Glomerular visceral epithelial cell (primary cell): ENCODE data around the gene VEGFA.

Source experiments
- DNase-seq: peaks from one replicate; pipeline ENCODE4 v3.0.0-alpha.2; 2016; ENCODE audit errors: extremely low spot score

VEGFA gene

DNA sequence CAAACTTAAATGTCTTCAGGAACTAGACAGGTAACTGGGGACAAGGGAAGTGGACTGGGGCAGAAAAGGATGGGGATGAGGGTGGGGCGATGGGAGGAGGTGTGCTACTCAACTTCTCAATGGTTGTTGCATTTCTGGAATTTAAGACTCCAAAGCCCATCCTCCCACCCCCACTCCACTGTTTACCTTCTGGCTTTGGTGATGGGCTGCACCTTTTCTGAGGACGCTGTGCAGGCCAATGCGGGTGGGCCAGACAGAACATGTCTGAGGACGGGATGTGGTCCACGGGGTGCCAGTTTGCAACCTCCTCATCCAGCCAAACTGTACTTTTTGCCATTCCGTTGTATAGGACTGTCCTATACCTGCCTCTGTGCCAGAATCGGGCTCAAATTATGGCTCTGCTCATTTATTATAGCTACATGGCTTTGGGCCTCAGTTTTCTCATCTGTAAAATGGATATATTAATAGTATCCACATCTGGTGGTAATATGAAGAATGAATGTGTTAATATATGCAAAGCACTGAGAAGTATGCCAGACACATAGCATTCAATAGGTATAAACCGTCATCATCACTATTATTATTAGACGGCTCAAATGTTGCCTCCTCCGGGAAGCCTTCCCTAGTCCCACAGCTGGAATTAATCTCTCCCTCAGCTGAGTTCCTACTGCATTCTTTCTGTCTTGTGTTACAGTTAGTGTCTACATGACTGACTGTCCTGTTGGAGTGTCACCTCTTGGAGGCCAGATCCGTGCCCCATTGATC, 31.0 kb upstream of the VEGFA start:
- no peak for DNase-seq

DNA sequence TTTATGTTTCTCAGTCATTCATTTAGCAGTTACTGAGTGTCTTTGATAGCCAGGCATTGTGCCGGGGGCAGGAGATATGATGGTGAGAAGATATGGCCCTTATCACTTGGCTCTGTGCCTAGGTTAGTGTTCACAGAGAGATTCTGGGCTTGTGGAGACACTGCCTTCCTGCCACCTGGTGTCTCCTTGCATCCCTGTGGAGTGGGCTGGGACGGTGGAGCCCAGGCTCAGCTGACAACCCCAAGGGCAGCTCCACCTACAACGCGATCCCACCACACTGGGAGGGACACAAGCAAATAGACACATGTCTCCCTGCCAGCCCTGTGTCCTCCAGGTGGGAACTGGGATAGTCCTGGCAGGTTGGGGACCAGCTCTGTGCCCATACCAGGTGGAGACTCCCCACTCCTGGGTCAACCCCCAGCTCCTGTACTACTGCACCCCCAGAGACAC, 30.3 kb upstream of the VEGFA start:
- DNase-seq, result no peak

DNA sequence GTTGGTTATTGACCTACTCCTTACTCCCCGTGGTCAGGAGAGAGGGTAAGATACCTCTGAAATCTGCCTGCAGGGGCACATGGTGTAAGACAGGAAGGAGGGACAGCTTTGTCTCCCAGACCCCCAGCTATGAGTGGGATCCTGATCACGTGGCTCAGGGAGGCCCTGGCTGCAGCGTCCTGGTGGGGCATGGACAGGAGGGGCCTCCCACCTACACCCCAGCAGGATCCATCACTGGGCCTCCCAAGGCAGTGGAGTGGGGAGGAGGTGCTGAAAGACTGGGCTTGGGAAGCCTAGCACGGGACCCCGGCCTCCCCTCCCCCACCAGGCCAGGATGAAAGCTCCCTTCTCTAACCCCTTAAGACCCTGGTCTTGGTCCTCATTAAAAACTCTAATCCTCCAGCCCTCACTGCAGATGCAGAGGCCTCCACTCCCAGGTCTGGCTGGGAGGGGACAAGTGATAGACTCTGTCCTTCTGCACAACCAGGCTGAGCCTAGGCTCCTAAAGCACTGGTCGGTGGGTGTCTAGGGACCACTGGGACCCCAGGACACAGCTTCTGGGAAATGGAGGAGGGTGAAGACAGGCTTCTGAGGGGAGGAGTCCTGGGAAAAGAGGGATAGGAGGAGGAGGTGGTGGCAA, 29.6 kb upstream of the VEGFA start:
- no peak for DNase-seq

DNA sequence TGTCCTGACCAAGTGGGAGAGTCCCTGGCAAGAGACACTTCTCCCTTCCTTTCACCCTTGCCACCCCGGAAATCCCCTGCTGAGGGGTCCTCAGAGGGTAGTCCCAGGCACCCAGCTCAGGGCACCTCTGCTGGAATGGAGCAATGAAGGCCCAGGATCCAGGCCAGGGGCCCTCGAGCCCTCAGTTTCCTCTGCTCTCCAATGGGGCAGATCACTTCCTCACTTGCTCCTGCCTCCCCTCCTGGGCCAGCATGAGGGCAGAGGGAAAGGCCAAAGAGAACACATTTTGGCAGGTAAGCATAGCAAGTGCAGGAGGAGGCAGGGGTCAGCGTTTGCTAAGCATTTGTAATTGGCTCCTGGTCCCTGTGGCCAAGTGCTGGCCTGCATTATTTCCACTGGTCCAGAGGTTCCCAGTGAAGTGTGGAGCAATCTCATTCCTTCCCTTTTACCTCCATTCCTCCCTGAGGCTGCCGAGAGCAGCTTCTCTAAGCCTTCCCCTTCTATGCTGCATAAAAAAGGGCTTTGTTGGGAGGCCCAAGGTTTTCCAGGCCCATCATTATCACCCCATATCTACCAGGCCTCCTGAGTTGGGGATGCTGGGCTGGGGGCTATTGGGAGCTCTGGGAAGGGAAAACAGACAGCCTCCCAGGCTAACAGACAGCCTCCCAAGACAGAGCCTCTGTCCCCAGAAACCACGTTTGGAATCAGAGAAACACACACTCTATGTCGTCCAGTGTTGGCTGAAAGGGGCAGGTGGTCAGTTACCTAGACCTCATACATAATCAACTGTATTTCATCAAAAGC, 28.8 kb upstream of the VEGFA start:
- DNase-seq, result no peak

DNA sequence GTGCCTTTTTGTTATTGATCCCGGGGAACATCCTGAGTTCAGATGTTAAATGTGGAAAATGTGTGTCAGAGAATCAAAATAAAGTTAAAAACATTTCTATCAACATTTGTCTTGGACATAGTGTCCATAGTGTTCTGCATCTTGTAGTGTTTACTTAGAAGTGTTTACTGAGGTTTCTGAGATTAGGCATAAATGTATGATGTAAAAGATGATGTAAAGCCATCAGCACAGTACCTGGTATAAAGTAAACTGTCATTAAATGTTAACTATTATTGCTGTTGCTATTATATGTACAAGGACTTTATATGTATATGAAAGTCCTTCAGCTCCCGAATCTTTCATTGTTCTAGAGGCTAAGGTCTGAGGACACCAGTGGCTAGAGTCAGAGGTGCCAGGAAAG, 28.2 kb upstream of the VEGFA start:
- no peak for DNase-seq

DNA sequence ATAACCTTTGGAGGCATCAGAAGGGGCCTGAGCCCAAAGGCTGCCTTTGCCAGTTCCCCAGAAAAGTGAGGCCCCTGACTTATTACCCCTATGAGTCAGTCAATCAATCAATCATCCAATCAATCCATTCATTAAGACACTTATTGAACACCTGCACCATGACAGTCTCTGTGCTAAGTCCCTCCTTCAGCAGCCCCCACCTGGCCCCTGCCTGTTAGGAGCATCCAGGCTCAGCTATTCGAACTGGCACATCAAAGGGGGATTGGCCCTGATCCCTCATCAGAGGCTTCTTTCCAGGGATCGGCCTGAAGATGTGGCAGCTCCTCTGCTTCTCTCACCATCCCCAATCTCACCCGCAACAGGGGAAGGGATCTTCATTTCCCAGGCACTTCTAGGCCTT, 27.7 kb upstream of the VEGFA start:
- DNase-seq, result no peak

DNA sequence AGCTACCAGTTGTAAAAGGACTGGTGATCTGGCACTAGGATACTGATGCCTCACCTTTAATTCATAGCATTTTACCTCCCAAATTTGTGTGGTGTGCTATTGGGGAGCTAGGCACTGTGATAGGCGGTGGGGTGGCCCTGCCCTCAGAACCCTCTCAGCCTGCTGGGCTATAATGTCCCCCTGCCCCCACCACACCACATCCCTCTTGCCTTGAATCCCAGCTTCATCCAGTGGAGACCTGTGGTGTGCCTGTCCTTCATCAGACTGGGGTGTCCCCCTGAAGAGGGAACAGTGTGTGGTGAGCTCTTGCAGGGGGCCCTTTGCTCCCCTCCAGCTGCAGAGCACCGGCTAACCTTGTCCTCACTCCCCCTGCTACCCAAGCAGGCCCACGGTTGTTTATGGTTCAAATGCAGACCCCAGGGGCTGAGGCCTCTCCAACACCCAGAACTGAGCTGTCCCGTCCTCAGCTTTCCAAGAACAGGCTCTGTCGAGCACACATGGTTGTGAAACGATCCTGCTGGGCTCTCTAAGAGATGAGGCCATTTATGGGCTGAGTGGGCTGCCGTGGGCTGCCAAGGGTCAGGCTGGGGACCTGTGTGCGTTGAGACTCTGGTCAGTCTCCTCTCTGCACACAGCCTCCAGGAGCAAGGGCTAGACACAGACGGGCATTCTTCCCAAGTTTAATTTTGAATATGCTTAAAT, 26.9 kb upstream of the VEGFA start:
- no peak for DNase-seq

DNA sequence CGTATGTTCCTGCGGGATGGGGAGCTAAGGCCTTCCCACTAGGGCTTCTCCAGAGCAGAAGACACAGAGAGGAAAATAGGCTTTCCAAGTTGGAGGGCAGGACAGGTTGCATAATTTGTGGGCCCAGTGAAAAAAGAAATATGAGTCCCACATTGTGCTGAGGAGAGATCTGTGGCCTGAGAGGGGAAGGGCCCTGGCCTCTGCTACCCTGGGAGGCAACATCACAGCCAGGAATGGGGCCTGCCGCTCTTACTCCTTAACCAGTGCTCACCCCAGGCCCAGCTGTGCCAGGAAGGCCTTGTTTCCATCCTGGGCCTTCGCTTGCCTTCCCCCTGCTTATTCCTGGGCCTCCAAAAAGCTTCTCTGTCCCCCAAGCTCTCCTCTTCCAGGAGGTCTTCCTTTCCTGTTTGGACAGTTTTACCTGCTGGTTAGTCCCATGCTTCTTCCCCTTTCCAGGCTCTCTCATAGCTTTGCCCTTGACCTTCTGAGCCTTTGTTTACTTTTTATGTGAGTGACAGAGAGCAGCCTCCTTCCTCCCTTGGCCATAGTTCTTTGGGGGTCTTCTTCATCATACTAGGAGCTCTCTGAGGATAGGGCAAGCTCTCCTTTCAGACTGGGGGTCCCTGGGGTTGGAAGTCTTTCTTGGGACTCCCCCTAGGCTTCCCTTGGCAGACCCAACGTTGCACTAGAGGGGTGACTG, 26.2 kb upstream of the VEGFA start:
- DNase-seq, result no peak

DNA sequence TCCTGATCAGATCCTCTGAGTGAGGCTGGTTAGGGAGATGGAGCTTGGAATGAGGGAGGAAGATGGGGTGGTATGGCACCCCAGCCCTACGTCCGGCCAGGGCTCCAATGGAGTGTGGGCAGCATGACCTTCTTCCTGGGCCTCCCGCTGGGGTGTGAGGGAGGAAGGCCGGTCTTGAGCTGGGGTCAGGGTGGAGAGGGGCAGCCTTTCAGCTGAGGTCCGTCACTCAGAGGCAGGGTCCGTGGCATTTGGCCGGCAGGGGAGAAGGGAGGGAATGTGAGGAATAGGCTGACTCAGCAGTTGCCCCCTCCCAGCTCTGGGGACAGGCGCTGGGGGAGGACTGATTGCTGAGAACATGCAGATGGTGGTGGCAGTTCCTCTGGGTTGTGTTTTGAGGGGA, 25.5 kb upstream of the VEGFA start:
- DNase-seq, result no peak

DNA sequence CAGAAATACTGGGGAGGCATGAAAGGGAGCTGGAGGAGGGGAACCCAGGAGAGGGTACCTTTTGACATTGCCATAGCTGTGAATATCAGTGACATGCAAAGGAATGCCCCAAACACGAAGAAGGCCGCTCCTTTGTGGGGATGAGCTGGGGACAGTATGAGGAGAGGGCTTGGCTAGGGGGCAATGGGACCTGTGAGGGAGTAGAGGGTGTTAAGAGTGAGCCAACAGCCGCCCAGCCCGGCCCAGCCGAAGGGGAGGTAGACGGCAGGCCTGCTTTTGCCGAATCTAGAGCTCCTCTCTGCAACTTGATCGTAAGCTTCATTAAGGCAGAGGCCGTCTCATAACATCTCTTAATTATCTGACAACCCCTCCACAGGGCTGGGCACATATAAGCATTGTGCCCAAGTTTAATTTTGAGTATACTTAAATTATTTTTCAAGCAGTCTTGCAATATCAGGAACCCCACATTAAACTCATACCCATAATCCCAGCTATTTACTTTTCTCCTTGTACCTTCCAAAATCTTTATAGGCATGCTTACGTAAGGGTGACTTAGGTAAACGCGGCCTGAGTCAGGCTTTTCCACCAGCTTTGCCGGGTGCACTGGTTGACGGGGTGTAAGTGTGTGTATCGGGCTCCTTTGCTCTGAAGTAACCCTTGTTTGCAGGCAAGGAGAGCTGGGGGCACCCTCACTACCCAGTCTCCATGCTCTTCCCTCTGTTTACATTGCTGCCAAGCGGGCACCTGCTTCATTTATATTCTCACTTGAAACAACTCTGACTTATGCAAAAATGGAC, 24.9 kb upstream of the VEGFA start:
- DNase-seq, result no peak

DNA sequence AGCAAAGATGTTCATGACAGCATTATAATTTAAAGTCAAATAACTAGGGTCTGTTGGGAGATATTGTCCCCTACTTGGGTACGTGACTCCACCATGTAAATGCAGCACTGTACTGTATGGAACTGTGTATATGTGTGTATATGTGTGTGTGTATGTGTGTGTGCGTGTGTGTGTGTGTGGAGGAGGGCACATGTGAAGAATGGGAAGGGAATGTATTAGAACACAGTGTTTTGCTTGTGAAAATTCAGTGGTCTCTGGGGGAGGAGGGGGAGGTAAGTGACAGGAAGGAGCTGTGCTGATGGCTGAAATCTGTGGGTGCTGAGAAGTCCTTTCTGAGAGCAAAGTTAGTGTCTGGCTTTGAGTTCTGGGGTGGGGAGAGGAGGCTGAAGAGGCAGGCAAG, 23.9 kb upstream of the VEGFA start:
- no peak for DNase-seq

DNA sequence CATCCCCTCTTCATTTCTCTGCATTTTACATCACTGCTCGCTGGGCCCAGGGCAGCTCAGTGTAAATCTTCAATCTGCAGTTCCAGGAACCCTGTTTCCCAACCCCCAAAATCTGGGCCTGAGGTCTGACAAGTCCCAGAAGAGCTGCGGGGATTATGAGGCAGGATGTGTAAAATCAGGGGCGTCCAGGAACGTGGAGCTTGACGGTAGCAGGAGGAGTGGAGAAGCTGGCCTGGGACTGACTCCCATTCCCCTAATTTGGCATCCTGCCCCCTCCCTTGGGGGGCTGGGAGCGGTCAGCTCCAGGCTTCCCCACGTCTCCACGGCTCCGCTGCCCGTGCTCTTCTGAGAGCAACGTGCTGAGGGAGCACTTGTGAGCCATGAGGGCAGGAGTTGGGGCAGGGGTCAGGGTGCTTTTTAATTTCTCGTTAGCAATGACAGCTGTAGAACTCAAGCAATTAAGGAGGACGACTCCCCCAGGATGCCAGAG, 23.4 kb upstream of the VEGFA start:
- DNase-seq, result no peak

DNA sequence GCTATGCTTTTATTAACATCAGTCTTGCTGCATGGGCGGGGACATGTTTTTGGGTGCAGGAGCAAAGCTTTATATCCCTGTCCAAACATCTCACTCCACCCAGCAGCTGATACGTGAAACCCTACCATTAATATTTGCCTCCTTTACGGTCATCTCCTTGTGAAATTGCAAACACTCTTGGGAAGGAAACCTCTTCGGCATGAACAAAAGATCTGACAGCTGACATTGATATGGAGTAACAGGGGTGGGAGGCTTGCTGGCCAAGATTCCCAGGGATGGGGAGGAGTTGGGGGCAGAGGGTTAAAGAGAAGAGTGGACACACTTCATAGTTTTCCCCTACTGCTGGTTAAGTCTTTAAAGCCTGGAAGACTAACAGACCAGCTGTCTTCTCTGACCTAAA, 22.2 kb upstream of the VEGFA start:
- DNase-seq, result no peak

DNA sequence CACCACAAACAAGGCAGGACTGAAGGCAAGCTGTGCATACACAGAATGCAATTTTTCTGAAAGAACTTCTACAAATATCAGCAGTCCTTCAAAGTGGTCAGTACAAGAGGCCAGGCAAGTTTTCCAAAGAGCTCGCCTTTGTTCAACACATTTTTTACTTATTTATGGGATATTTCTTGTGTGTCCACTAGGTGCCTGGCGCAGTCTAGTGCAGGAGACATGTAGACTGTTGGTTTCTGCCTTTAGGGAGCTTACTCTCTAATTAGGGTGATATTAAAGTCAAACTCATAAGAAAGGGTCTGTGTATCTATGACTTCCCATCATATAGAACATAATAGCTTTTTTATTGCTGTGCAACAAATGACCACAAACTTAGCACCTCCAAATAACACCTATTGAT, 21.2 kb upstream of the VEGFA start:
- DNase-seq, result no peak

DNA sequence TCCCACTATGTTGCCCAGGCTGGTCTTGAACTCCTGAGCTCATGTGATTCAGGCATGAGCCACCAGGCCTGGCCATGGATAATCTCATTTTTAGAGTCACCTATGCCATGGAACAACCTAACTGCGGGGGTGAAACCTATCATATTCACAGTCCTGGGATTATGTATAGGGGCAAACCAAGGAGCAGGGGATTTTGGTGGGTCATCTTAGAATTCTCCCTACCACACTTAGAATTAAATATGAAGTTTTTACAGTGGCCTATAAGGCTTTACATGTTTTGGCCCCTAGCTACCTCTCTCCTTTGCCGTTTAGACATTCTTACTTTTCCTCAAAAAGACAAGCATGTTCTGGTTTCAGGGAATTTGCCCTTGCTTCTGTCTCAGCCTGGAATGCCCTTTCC, 20.6 kb upstream of the VEGFA start:
- DNase-seq, result no peak

DNA sequence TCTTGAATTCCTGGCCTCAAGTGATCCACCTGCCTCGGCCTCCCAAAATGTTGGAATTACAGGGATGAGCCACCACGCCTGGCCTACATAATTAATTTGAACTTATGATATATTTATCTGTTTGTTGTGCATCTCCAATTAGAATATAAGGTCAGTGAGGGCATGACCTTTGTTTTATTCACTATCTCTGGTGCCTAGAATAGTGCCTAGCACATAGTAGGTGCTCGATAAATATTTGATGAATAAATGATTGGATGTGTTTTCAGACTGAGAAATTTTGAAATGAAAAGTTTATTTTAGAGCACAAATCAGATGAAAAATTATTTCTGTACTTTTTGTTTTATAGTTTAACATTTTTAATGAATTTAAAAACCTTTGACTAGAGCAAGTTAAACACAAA, 19.4 kb upstream of the VEGFA start:
- DNase-seq, result no peak

DNA sequence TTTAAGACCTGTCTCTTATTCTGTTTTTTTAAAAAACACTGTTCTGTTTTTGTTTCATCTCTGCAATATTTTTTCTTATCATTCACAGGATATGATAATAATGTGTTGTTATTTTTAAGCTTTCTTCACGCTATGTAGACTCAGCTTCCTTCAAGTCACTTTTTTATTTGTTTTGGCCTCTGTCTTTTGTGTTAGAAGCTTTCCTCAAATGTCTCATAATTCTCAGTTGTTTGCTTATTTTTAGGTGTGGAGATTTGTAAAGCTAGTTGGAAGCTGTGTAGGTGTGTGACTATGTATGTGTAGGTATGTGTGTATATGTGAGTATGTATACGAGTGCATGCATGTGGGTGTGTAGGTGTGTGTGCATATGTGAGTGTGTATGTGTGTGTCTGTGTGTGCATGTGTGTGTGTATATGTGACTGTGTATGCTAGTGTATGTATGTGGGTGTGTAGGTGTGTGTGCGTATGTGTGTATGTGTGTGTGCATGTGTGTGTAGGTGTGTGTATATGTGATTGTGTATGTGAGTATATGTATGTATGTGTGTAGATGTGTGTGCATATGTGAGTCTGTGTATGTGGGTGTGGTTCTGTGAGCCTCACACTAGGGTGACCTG, 16.3 kb upstream of the VEGFA start:
- no peak for DNase-seq

DNA sequence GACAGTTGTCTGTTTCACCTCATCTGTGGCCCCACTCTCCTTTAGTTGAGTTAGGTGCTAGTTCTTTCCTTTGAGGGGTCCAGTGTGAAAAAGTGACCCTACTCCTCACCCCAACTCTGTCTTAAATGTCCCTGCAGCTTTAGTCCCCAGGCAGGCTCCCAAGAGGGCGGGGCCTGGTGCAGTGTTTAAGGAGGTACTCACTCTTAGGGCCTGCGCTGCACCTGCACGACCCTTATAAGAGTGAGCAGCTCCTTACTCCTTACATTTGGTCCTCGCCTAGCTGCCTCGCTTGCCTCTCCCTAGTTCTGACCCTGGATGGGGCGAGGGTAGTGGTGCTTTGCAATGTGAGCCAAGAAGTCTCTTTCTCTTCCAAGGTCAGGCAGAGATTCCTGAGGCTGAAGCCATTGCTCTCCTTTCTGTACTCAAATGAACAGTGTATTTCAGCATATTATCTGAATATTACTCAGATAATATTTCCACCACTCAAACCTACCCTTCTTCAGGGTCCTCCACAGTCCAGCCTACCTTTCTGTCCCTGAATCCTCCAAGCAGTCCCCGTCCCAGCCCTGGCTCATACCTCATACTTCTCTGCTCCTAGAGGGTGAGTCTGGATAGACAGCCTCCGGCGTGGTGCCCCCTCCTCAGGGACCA, 11.9 kb upstream of the VEGFA start:
- DNase-seq, result no peak

DNA sequence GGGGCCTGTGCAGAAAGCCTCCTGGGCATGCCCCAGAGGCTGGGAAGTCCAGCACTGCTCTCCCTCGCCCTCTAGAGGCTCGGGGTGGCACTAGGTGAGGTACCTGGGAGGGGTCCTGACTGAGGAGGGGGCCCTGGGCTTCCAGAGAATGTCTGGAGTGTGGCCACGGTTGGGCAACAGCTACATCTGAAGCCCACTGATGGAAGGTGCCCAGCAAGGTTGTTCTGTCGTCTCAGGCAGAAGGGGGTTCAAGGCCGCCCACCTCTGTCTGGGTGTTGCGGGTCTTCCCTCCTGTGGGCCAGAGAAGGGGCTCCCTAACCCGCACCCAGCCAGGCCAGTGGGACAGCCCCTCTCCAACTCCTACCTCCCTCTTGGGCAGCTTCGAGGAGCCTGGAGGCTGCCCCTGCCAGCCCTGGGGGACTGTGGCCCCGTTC, 11.4 kb upstream of the VEGFA start:
- no peak for DNase-seq
